ENCODE data around the gene FYN.
"Not testable (repeated sequence)": the region's sequence is repeated elsewhere in the genome, so short reads cannot be mapped to it uniquely, and the experiment has no call there.

FYN gene

GRCh38 chr6:111660531-111660930 lies 212.7 kb downstream of the FYN start:
- DNase-seq (ENCODE audit: low read depth), result no peak

- DNase-seq (ENCODE audit: low read depth), result peak; percentile 30
These were observed 214.6 kb downstream of the FYN start for GRCh38 chr6:111658462-111659154.

DNA sequence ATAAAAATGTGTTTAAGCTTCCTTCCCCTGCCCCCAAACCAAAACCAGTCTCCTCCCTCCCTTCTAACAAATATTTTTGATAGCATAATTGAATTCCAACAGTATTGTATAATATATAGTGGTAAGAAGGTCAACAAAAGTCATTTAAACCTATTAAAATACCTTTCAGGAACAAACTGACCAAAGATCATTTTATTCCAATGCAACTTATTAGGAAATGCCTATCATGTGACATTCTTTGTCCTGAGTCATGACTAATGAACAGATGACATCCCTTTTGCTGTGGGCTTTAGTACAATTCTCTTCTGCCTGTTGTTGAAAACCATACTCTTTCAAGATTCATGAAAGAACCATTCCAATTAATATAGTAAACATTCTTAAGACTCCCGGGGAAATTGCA lies 216.1 kb downstream of the FYN start:
- DNase-seq (ENCODE audit: low read depth), result peak; percentile 69

GRCh38 chr6:111653979-111654378 lies 219.3 kb downstream of the FYN start:
- DNase-seq (ENCODE audit: low read depth), result no peak

- no peak for DNase-seq (ENCODE audit: low read depth)
These were observed 219.8 kb downstream of the FYN start for GRCh38 chr6:111653434-111653833.

DNA sequence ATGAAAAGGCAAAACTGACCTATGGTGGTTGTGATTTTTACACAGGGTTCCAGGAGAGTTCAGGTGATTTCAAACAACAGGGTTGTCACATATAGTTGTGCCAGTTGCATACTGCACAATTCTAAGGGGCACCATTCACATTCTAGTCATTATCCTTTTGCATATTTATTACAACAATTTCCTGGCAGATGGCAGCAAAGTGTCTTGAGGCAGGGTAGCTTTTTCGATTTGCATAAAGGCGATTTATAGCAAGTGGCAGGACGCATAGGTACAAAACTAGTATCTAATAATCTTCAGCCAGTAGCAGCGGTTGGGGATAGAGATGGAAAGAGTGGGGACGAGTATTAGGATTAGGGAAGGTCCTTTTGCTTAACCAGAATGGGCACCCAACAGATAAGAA lies 221.1 kb downstream of the FYN start:
- no peak for DNase-seq (ENCODE audit: low read depth)

- DNase-seq (ENCODE audit: low read depth), result no peak
These were observed 221.8 kb downstream of the FYN start for GRCh38 chr6:111651185-111652034.

DNA sequence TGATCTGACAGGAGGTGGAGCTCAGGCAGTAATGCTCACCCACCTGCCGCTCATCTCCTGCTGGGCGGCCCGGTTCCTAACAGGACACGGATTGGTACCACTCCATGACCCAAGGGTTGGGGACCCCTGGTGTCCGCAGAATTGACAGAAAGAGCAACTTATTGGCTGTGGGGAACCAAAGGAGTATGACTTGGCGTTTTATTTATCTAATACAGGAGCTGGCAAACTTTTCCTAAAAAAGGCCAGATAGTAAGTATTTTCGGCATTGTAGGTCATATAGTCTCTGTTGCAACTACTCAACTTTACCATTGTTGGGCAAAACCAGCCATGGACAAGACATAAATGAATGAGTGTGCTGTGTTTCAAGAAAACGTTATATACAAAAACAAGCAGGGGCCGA lies 223.2 kb downstream of the FYN start:
- no peak for DNase-seq (ENCODE audit: low read depth)

DNA sequence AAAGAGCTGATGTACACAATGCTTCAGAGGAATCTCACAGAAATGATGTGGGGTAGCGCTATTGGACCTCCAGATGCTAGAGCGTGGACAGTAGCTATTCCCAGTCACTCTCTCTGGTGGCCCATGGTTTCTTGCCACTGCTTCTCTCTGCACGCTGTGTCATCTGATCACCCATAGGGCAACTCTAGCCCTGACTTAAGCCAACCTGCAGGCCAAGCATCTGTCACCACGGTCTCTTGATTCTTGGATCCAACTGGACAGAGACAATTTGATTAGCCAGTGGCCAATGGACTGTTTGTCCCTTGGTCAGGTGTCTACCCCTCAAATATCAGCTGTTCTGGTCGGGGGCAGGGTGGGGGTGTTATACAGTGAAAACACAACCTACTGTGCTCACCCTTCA lies 225.2 kb downstream of the FYN start:
- no peak for DNase-seq (ENCODE audit: low read depth)

DNA sequence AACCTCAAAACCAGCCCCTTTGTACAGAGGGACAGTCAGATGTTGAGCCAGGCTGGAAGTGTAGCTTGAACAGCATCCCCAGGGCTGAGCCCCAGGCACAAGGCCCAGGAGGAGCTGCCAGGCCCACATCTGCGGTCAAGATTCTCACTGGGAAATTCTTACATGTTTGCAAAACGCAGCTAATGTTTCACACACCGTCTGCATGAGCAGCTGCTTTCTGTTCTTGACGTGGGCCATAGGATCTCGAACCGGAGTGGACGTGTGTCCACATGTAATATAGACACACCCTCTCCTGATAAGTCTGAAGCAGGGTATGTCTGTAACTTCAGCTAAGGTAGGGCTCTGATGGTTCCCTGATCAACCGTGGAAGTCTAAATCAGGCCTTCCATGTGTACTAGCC lies 226.3 kb downstream of the FYN start:
- DNase-seq (ENCODE audit: low read depth), result no peak

DNA sequence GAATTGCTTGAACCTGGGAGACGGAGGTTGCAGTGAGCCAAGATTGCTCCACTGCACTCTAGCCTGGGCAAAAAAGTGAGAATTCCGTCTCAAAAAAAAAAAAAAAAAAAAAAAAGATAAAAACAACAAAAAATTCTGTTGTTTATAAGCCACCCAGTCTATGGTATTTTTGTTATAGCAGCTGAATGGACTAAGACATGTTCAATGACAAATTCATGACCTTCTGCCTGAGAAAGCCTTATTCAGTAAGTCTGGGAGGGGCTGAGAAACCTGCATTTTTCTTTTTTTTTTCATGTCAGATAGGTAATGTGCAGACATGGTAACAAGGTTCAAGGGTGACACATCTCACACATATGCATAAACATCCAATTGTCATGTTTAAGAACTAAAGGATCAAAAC lies 227.2 kb downstream of the FYN start:
- no peak for DNase-seq (ENCODE audit: low read depth)

DNA sequence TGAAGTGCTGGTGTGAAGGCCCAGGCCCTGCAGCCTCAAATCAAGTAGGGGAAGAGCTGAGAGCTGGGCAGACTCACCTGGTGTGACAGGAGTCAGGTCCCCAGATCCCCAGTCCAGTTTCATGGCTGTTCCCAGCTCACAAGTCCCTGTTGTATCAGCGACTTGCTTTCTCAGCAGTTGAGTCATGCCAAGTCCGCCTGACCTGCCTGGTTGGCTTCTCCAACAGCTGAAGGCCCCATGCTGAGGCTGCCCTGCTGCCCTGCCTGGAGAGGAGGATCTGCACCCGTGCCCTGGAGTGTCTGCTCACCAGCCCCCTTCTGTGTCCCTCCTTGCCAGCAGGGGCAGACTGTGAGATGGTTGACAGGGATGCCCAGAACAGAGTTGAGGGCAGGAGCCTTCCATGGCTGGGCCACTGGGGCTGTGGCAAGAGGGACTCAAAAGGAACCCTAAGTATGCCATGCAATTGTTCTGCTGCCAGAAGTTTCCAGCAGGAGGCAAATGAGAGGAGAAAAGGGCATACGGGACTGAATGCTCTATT lies 228.3 kb downstream of the FYN start:
- no peak for DNase-seq (ENCODE audit: low read depth)

GRCh38 chr6:111642463-111643158 lies 230.6 kb downstream of the FYN start:
- DNase-seq (ENCODE audit: low read depth), result peak; percentile 77

- no peak for DNase-seq (ENCODE audit: low read depth)
These were observed 234.0 kb downstream of the FYN start for GRCh38 chr6:111639266-111639665.

DNA sequence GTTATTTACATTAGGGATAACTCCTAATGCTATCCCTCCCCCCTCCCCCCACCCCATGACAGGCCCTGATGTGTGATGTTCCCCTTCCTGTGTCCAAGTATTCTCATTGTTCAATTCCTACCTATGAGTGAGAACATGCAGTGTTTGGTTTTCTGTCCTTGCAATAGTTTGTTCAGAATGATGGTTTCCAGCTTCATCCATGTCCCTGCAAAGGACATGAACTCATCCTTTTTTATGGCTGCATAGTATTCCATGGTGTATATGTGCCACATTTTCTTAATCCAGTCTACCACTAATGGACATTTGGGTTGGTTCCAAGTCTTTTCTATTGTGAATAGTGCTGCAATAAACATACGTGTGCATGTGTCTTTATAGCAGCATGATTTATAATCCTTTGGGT lies 238.3 kb downstream of the FYN start:
- DNase-seq (ENCODE audit: low read depth), result not testable (repeated sequence)

- no peak for DNase-seq (ENCODE audit: low read depth)
These were observed 239.4 kb downstream of the FYN start for GRCh38 chr6:111633822-111634221.

- no peak for DNase-seq (ENCODE audit: low read depth)
These were observed 240.6 kb downstream of the FYN start for GRCh38 chr6:111632468-111633247.

- DNase-seq (ENCODE audit: low read depth), result no peak
These were observed 241.3 kb downstream of the FYN start for GRCh38 chr6:111631903-111632460.

DNA sequence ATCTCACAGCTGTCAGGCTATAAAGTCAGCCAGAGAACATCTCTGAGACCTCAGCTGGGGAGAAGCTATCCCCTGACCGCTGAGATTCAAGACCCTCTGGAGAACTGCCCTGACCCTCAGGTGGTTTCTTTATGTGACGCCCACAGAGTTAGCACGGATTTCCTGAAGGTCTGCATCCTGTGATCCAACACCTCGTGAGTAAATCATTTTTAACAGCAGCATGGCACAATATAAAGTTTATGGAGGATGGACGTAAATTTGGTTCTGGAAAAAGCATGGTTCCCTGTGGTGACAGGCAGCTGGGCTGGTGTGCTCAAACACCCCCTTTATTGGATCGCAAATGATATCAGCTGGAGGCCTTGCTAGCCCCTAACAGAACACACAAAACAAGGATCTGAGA lies 242.2 kb downstream of the FYN start:
- DNase-seq (ENCODE audit: low read depth), result no peak

GRCh38 chr6:111628142-111628850 lies 245.0 kb downstream of the FYN start:
- DNase-seq (ENCODE audit: low read depth), result no peak

GRCh38 chr6:111626441-111626840 lies 246.8 kb downstream of the FYN start:
- no peak for DNase-seq (ENCODE audit: low read depth)
